SK-N-SH (cell line): ENCODE results near the gene SERP2.

Experiments used
- EP300 ChIP-seq, 2 experiments: IDR thresholded peaks; 2 replicates each; pipeline versions ENCODE4 v1.4.0 to v1.6.1; 2012; ENCODE audit warnings: borderline replicate concordance in 1 of 2, low read depth in 1 of 2, low read length in 1 of 2
- FOXJ3 ChIP-seq: sonication (generic); formaldehyde crosslinking; IDR thresholded peaks from 2 replicates; pipeline ENCODE4 v1.5.1; 2020; ENCODE audit warnings: mild to moderate bottlenecking, missing genetic modification reagents
- MEF2A ChIP-seq: IDR thresholded peaks from 2 replicates; pipeline ENCODE4 v1.4.0; 2012; ENCODE audit warnings: low read depth, borderline replicate concordance
- POLR2AphosphoS5 ChIP-seq: IDR thresholded peaks from 2 replicates; pipeline ENCODE4 v1.6.1; 2012; ENCODE audit warnings: low read depth, low read length
- RFX5 ChIP-seq: IDR thresholded peaks from 2 replicates; pipeline ENCODE4 v1.6.1; 2012; ENCODE audit warnings: mild to moderate bottlenecking, improper control_type of control experiment, low read length
- SMC3 ChIP-seq: IDR thresholded peaks from 2 replicates; pipeline ENCODE4 v1.6.1; 2012; ENCODE audit warnings: low read depth, low read length, improper control_type of control experiment
- TAF1 ChIP-seq: IDR thresholded peaks from 2 replicates; pipeline ENCODE4 v1.6.1; 2012; ENCODE audit warnings: low read depth, mild to moderate bottlenecking, low read length, moderate library complexity, borderline replicate concordance
- TCF12 ChIP-seq: IDR thresholded peaks from 2 replicates; pipeline ENCODE4 v1.4.0; 2012
- USF2 ChIP-seq: fragments of 150-350 bp; IDR thresholded peaks from 2 replicates; pipeline ENCODE4 v1.6.1; 2017; ENCODE audit warnings: antibody characterized with exemption, low read length, low read depth, borderline replicate concordance
- YY1 ChIP-seq: IDR thresholded peaks from 2 replicates; pipeline ENCODE4 v1.4.0; 2012; ENCODE audit warnings: low read depth, mild to moderate bottlenecking
- TF ChIP-seq, protein P1 (sequence below): fragments of 200-600 bp; sonication (generic); IDR thresholded peaks from 2 replicates; pipeline ENCODE4 v1.6.1; 2017; ENCODE audit warnings: antibody characterized with exemption, mild to moderate bottlenecking, moderate library complexity
- TF ChIP-seq, protein P2 (sequence below): IDR thresholded peaks from 2 replicates; pipeline ENCODE4; 2012
- TF ChIP-seq, protein P3 (sequence below): IDR thresholded peaks from 2 replicates; pipeline ENCODE4 v1.4.0; 2012; ENCODE audit warnings: low read depth, borderline replicate concordance

DNA sequence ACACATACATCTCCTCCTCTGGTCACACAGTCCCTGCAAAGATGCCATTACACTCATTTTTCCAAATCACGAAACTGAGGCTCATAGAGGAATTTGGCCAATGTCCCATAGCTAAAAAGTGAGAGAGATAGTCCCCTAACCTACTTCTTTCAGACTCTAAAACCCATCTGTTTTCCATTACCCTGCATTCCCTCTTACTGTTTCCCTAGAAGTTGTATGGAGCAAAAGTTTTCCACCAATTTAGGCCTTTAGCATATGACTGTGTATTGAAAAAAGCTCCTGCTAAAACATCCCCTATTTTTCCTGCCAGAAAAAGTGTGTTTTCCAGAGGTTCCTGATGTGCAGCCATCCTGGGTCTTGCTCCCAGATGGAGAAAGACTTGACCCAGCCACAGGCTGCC is 16.3 kb downstream of the SERP2 start:
- TF ChIP-seq SMC3 (no peak), MEF2A (no peak), USF2 (no peak), TCF12 (no peak), YY1 (no peak), EP300 (IDR thresholded peaks at IDR 0.05; ENCODE audit: borderline replicate concordance in 1 of 2, low read depth in 1 of 2, low read length in 1 of 2) (no peak), FOXJ3 (no peak), RFX5 (no peak), POLR2AphosphoS5 (no peak), TAF1 (no peak)
- TF ChIP-seq, protein P1, sequence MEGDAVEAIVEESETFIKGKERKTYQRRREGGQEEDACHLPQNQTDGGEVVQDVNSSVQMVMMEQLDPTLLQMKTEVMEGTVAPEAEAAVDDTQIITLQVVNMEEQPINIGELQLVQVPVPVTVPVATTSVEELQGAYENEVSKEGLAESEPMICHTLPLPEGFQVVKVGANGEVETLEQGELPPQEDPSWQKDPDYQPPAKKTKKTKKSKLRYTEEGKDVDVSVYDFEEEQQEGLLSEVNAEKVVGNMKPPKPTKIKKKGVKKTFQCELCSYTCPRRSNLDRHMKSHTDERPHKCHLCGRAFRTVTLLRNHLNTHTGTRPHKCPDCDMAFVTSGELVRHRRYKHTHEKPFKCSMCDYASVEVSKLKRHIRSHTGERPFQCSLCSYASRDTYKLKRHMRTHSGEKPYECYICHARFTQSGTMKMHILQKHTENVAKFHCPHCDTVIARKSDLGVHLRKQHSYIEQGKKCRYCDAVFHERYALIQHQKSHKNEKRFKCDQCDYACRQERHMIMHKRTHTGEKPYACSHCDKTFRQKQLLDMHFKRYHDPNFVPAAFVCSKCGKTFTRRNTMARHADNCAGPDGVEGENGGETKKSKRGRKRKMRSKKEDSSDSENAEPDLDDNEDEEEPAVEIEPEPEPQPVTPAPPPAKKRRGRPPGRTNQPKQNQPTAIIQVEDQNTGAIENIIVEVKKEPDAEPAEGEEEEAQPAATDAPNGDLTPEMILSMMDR = no peak
- TF ChIP-seq, protein P2, sequence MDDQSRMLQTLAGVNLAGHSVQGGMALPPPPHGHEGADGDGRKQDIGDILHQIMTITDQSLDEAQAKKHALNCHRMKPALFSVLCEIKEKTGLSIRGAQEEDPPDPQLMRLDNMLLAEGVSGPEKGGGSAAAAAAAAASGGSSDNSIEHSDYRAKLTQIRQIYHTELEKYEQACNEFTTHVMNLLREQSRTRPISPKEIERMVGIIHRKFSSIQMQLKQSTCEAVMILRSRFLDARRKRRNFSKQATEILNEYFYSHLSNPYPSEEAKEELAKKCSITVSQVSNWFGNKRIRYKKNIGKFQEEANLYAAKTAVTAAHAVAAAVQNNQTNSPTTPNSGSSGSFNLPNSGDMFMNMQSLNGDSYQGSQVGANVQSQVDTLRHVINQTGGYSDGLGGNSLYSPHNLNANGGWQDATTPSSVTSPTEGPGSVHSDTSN = no peak
- TF ChIP-seq, protein P3, sequence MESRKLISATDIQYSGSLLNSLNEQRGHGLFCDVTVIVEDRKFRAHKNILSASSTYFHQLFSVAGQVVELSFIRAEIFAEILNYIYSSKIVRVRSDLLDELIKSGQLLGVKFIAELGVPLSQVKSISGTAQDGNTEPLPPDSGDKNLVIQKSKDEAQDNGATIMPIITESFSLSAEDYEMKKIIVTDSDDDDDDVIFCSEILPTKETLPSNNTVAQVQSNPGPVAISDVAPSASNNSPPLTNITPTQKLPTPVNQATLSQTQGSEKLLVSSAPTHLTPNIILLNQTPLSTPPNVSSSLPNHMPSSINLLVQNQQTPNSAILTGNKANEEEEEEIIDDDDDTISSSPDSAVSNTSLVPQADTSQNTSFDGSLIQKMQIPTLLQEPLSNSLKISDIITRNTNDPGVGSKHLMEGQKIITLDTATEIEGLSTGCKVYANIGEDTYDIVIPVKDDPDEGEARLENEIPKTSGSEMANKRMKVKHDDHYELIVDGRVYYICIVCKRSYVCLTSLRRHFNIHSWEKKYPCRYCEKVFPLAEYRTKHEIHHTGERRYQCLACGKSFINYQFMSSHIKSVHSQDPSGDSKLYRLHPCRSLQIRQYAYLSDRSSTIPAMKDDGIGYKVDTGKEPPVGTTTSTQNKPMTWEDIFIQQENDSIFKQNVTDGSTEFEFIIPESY = no peak
